HepG2 (cell line): ENCODE data around the gene PDZD7. TPM values are rescaled to one million over a fixed set of nuclear protein-coding genes. Genes with fewer than 3 reads are reported as not detected.

Experiments
- ADNP ChIP-seq: sonication (generic); formaldehyde crosslinking; IDR thresholded peaks from 2 replicates; pipeline ENCODE4 v1.4.0; 2020; ENCODE audit warnings: missing genetic modification reagents
- CENPT ChIP-seq: sonication (generic); formaldehyde crosslinking; IDR thresholded peaks from 2 replicates; pipeline ENCODE4 v1.8.0; 2022; ENCODE audit warnings: low read depth, mild to moderate bottlenecking, moderate library complexity, missing genetic modification reagents
- ELF1 ChIP-seq: sonication (generic); formaldehyde crosslinking; IDR thresholded peaks from 2 replicates; pipeline ENCODE4 v1.4.0; 2020; ENCODE audit warnings: missing genetic modification reagents
- GABPB1 ChIP-seq: IDR thresholded peaks from 2 replicates; pipeline ENCODE4 v1.6.1; 2016; ENCODE audit warnings: mild to moderate bottlenecking, missing genetic modification reagents, moderate library complexity, missing compliant biosample characterization
- MBNL3 ChIP-seq: fragments of 250-450 bp; sonication (Bioruptor Pico); conservative IDR thresholded peaks from 2 replicates; pipeline ENCODE4 v1.8.0; 2022; ENCODE audit warnings: mild to moderate bottlenecking, inconsistent platforms
- MED8 ChIP-seq: sonication (generic); formaldehyde crosslinking; IDR thresholded peaks from 2 replicates; pipeline ENCODE4 v1.8.1; 2023; ENCODE audit warnings: mild to moderate bottlenecking, missing genetic modification reagents; ENCODE audit not compliant: insufficient replicate concordance
- MYNN ChIP-seq: sonication (generic); formaldehyde crosslinking; IDR thresholded peaks from 2 replicates; pipeline ENCODE4 v1.4.0; 2020; ENCODE audit warnings: mild to moderate bottlenecking, low read depth, missing genetic modification reagents
- MYPOP ChIP-seq: sonication (generic); formaldehyde crosslinking; IDR thresholded peaks from 2 replicates; pipeline ENCODE4 v1.8.1; 2023; ENCODE audit warnings: mild to moderate bottlenecking, moderate library complexity, missing genetic modification reagents
- PATZ1 ChIP-seq: sonication (generic); formaldehyde crosslinking; IDR thresholded peaks from 2 replicates; pipeline ENCODE4 v1.4.0; 2020; ENCODE audit warnings: missing genetic modification reagents
- PCBP1 ChIP-seq: fragments of 200-400 bp; formaldehyde crosslinking; IDR thresholded peaks from 2 replicates; pipeline ENCODE4 v1.6.1; 2017; ENCODE audit warnings: mild to moderate bottlenecking, low read depth, low read length, borderline replicate concordance
- POGZ ChIP-seq: sonication (generic); formaldehyde crosslinking; IDR thresholded peaks from 2 replicates; pipeline ENCODE4 v1.4.0; 2020; ENCODE audit warnings: mild to moderate bottlenecking, missing genetic modification reagents
- RBM39 ChIP-seq: fragments of 200-400 bp; formaldehyde crosslinking; IDR thresholded peaks from one replicate; pipeline ENCODE4 v1.6.1; 2018; ENCODE audit warnings: antibody characterized with exemption, mild to moderate bottlenecking, low read depth, low read length; ENCODE audit not compliant: poor library complexity, severe bottlenecking
- SNAI1 ChIP-seq: sonication (generic); formaldehyde crosslinking; IDR thresholded peaks from 2 replicates; pipeline ENCODE4 v1.5.0; 2020; ENCODE audit warnings: mild to moderate bottlenecking, missing genetic modification reagents, borderline replicate concordance
- SOX5 ChIP-seq: IDR thresholded peaks from 2 replicates; pipeline ENCODE4 v1.6.1; 2016; ENCODE audit warnings: borderline replicate concordance
- TFAP4 ChIP-seq: sonication (generic); IDR thresholded peaks from 2 replicates; pipeline ENCODE4 v1.6.1; 2016; ENCODE audit warnings: low read depth, borderline replicate concordance
- ZNF17 ChIP-seq: sonication (generic); formaldehyde crosslinking; IDR thresholded peaks from 2 replicates; pipeline ENCODE4 v1.5.0; 2020; ENCODE audit warnings: mild to moderate bottlenecking, missing genetic modification reagents
- ZNF264 ChIP-seq: sonication (generic); formaldehyde crosslinking; IDR thresholded peaks from 2 replicates; pipeline ENCODE4 v1.4.0; 2020; ENCODE audit warnings: missing genetic modification reagents
- ZNF337 ChIP-seq: sonication (generic); formaldehyde crosslinking; IDR thresholded peaks from 2 replicates; pipeline ENCODE4 v1.5.1; 2020; ENCODE audit warnings: missing genetic modification reagents, low read depth, mild to moderate bottlenecking, borderline replicate concordance
- ZNF558 ChIP-seq: sonication (generic); formaldehyde crosslinking; IDR thresholded peaks from 2 replicates; pipeline ENCODE4 v1.9.0; 2022; ENCODE audit warnings: mild to moderate bottlenecking, missing genetic modification reagents, borderline replicate concordance
- ZNF598 ChIP-seq: sonication (generic); formaldehyde crosslinking; IDR thresholded peaks from 2 replicates; pipeline ENCODE4 v1.5.1; 2020; ENCODE audit warnings: mild to moderate bottlenecking, missing genetic modification reagents, borderline replicate concordance
- ZNF772 ChIP-seq: sonication (generic); formaldehyde crosslinking; IDR thresholded peaks from 2 replicates; pipeline ENCODE4 v1.5.0; 2020; ENCODE audit warnings: mild to moderate bottlenecking, missing genetic modification reagents
- ZNF879 ChIP-seq: sonication (generic); formaldehyde crosslinking; IDR thresholded peaks from 2 replicates; pipeline ENCODE4 v1.8.1; 2023; ENCODE audit warnings: missing genetic modification reagents
- polyA plus RNA-seq, 8 experiments: library from polyadenylated mRNA; depleted of rRNA in 3 of 8; stranded (reverse) in 7 of 8; unstranded in 1 of 8; fragments of >200 nt; fragmentation: Illumina TruSeq in 4 of 8; extraction: Trizol in 4 of 8; gene quantifications; 2 replicates each; pipeline versions ENCODE4 v1.2.1 to v1.2.3, GENCODE V29; 2011 to 2016; ENCODE audit warnings: low read depth in 4 of 8, missing spikeins in 1 of 8, mixed read lengths in 1 of 8; ENCODE audit not compliant: insufficient read depth in 1 of 8
- total RNA-seq, 5 experiments: library from RNA; depleted of rRNA; stranded (reverse); fragments of >200 nt; fragmentation: Illumina TruSeq; extraction: Trizol; gene quantifications; 2 replicates each; pipeline ENCODE4 v1.2.3, GENCODE V29; 2016; ENCODE audit warnings: low read depth in 1 of 5

The PDZD7 gene
- total and polyA plus RNA-seq, 2 of the 13 experiments (the other 11 are each of a cell fraction or from before 2014, with no cell fraction given): 0.58 to 0.73 TPM

GRCh38 chr10:100969187-100970075, 61.5 kb downstream of the PDZD7 start, which contains the start of gene SEMA4G (continued):
- TF ChIP-seq TFAP4: peak; percentile 71; the same call in 1 of the 2 replicates
- 0 out of 2 replicates have a peak, but pooled peaks have one; percentile 23 for TF ChIP-seq ADNP (CRISPR knock-in tag)
- TF ChIP-seq PATZ1 (CRISPR knock-in tag): peak; percentile 91
- TF ChIP-seq ZNF558 (CRISPR knock-in tag): peak; percentile 66; the same call in 1 of the 2 replicates
- no peak for TF ChIP-seq MBNL3 (CRISPR knock-in tag)
- no peak for TF ChIP-seq ZNF337 (CRISPR knock-in tag)
- peak; percentile 53 for TF ChIP-seq GABPB1 (CRISPR knock-in tag)
- peak; percentile 74; the same call in 1 of the 2 replicates for TF ChIP-seq SNAI1
- no peak for TF ChIP-seq ZNF17 (CRISPR knock-in tag)
- TF ChIP-seq RBM39: peak; percentile 70
- peak; percentile 78 for TF ChIP-seq MED8 (CRISPR knock-in tag)
- TF ChIP-seq ELF1 (CRISPR knock-in tag): no peak
- 0 out of 2 replicates have a peak, but pooled peaks have one; percentile 18 for TF ChIP-seq ZNF264 (CRISPR knock-in tag)
- TF ChIP-seq ZNF598: no peak
- no peak; the same call in 1 of the 2 replicates for TF ChIP-seq MYPOP
- TF ChIP-seq CENPT: no peak
- no peak for TF ChIP-seq MYNN (CRISPR knock-in tag)
- TF ChIP-seq ZNF772: no peak; the same call in 1 of the 2 replicates
- TF ChIP-seq POGZ (CRISPR knock-in tag): no peak
- peak; percentile 93 for TF ChIP-seq ZNF879
- peak; percentile 40; the same call in 1 of the 2 replicates for TF ChIP-seq SOX5 (CRISPR knock-in tag)
- 0 out of 2 replicates have a peak, but pooled peaks have one; percentile 48 for TF ChIP-seq PCBP1
